ENCODE data around the gene NPC2.

NPC2 gene

GRCh38 chr14:74511966-74512830 is 19.1 kb upstream of the NPC2 start:
- no peak overlapping the region for H3K4me3 ChIP-seq (ENCODE audit: low read length)
- no peak for TF ChIP-seq CTCF (conservative IDR thresholded peaks at IDR 0.05; ENCODE audit: low read length)
- no peak for DNase-seq (ENCODE audit: low read depth)

- H3K4me3 ChIP-seq (ENCODE audit: low read length) = no peak overlapping the region
- DNase-seq (ENCODE audit: low read depth) = peak; percentile 50
- TF ChIP-seq CTCF (conservative IDR thresholded peaks at IDR 0.05; ENCODE audit: low read length) = no peak
Observed at GRCh38 chr14:74510959-74511409, 17.9 kb upstream of the NPC2 start.

- no peak overlapping the region for H3K4me3 ChIP-seq (ENCODE audit: low read length)
- no peak for DNase-seq (ENCODE audit: low read depth)
- TF ChIP-seq CTCF (conservative IDR thresholded peaks at IDR 0.05; ENCODE audit: low read length) = no peak
Observed at GRCh38 chr14:74510223-74510931, 17.3 kb upstream of the NPC2 start.

GRCh38 chr14:74509587-74510222 is 16.6 kb upstream of the NPC2 start:
- no peak overlapping the region for H3K4me3 ChIP-seq (ENCODE audit: low read length)
- no peak for DNase-seq (ENCODE audit: low read depth)
- no peak for TF ChIP-seq CTCF (conservative IDR thresholded peaks at IDR 0.05; ENCODE audit: low read length)

- H3K4me3 ChIP-seq (ENCODE audit: low read length) = no peak overlapping the region
- no peak for TF ChIP-seq CTCF (conservative IDR thresholded peaks at IDR 0.05; ENCODE audit: low read length)
- DNase-seq (ENCODE audit: low read depth) = no peak
Observed at GRCh38 chr14:74508844-74509428, 15.8 kb upstream of the NPC2 start.

GRCh38 chr14:74508292-74508731 is 15.2 kb upstream of the NPC2 start:
- no peak for DNase-seq (ENCODE audit: low read depth)
- no peak overlapping the region for H3K4me3 ChIP-seq (ENCODE audit: low read length)
- peak; percentile 32 for TF ChIP-seq CTCF (conservative IDR thresholded peaks at IDR 0.05; ENCODE audit: low read length)
